Keratinocyte (primary cell): ENCODE measurements around the gene IL23A. TPM values are rescaled to one million over a fixed set of nuclear protein-coding genes. Genes with fewer than 3 reads are reported as not detected.

ENCODE experiments used
- DNase-seq: peaks from one replicate; pipeline ENCODE4 v3.0.0-alpha.2; 2011; ENCODE audit warnings: low read depth, missing footprints, low spot score
- FAIRE-seq: peaks from 2 replicates; lab custom pipeline; 2011; peaks lifted over from hg19 to GRCh38; lab: Jason Lieb, UNC
- H2AFZ ChIP-seq: 2 replicates; pipeline ENCODE4 v1.6.0; 2012; ENCODE audit warnings: low read length, control low read depth, inconsistent platforms; ENCODE audit not compliant: control insufficient read depth
- H3K27ac ChIP-seq: 2 replicates; pipeline ENCODE4 v1.5.1; 2011; ENCODE audit warnings: low read length; ENCODE audit not compliant: control insufficient read depth, insufficient read depth
- H3K27me3 ChIP-seq: 3 replicates; pipeline ENCODE4 v1.6.0; 2011; ENCODE audit warnings: low read length; ENCODE audit not compliant: control insufficient read depth, insufficient read depth; ENCODE audit errors: extremely low read depth
- H3K36me3 ChIP-seq, 2 experiments: 2 replicates in 1 of 2; 3 replicates in 1 of 2; pipeline ENCODE4 v1.5.1; 2011; ENCODE audit warnings: low read length in 2 of 2, mild to moderate bottlenecking in 1 of 2; ENCODE audit not compliant: control insufficient read depth in 2 of 2, insufficient read depth in 2 of 2; ENCODE audit errors: extremely low read depth in 1 of 2
- H3K4me1 ChIP-seq: 3 replicates; pipeline ENCODE4 v1.5.1; 2011; ENCODE audit warnings: low read length; ENCODE audit not compliant: control insufficient read depth, insufficient read depth; ENCODE audit errors: extremely low read depth
- H3K4me2 ChIP-seq: 3 replicates; pipeline ENCODE4 v1.6.0; 2011; ENCODE audit warnings: low read depth, low read length; ENCODE audit not compliant: control insufficient read depth, insufficient read depth; ENCODE audit errors: extremely low read depth
- H3K4me3 ChIP-seq, 3 experiments: fragments of 200-600 bp in 1 of 3; sonication (generic) in 1 of 3; 2 replicates in 2 of 3; 3 replicates in 1 of 3; pipeline ENCODE4 v1.5.1; 2011 to 2016; ENCODE audit warnings: low read length in 3 of 3, mild to moderate bottlenecking in 3 of 3, control low read depth in 2 of 3, inconsistent platforms in 1 of 3, low read depth in 1 of 3, mixed read lengths in 1 of 3, mixed run types in 1 of 3, moderate library complexity in 1 of 3; ENCODE audit not compliant: control insufficient read depth in 2 of 3, insufficient read depth in 2 of 3; ENCODE audit errors: extremely low read depth in 1 of 3
- H3K79me2 ChIP-seq: 2 replicates; pipeline ENCODE4 v1.6.0; 2012; ENCODE audit warnings: low read length; ENCODE audit not compliant: control insufficient read depth, insufficient read depth
- H3K9ac ChIP-seq: 3 replicates; pipeline ENCODE4 v1.6.0; 2011; ENCODE audit warnings: low read length; ENCODE audit not compliant: control insufficient read depth, insufficient read depth; ENCODE audit errors: extremely low read depth
- H3K9me1 ChIP-seq: 3 replicates; pipeline ENCODE4 v1.6.0; 2011; ENCODE audit warnings: low read length; ENCODE audit not compliant: control insufficient read depth, insufficient read depth; ENCODE audit errors: extremely low read depth
- H3K9me3 ChIP-seq: 2 replicates; pipeline ENCODE4 v1.5.1; 2012; ENCODE audit warnings: low read depth, low read length; ENCODE audit not compliant: control insufficient read depth
- H4K20me1 ChIP-seq: 3 replicates; pipeline ENCODE4 v1.6.0; 2011; ENCODE audit warnings: low read length; ENCODE audit not compliant: control insufficient read depth, insufficient read depth; ENCODE audit errors: extremely low read depth
- CTCF ChIP-seq, 3 experiments: IDR thresholded peaks in 1 of 3; conservative IDR thresholded peaks in 1 of 3; optimal IDR thresholded peaks in 1 of 3; 2 replicates in 2 of 3; 3 replicates in 1 of 3; pipeline versions ENCODE3 to v1.5.1; 2011; ENCODE audit warnings: low read length in 3 of 3, mild to moderate bottlenecking in 3 of 3, moderate library complexity in 2 of 3, control low read depth in 1 of 3, inconsistent platforms in 1 of 3; ENCODE audit not compliant: insufficient read depth in 2 of 3; ENCODE audit errors: extremely low read depth in 1 of 3
- EZH2 ChIP-seq: IDR thresholded peaks from one replicate; pipeline ENCODE4 v1.6.1; 2012; ENCODE audit warnings: inconsistent platforms, mild to moderate bottlenecking, low read length, moderate library complexity
- dilution Hi-C: fragments of 300-500 bp; cut with MboI; formaldehyde crosslinking; loops from one replicate; pipeline ENCODE4 v1.7.0; 2020; ENCODE audit warnings: low sequenced_read_pairs; ENCODE audit not compliant: extremely low pct_ligation_motif_present
- polyA plus RNA-seq, 5 experiments: library from polyadenylated mRNA; depleted of rRNA in 3 of 5; stranded (reverse) in 3 of 5; stranded (forward) in 1 of 5; unstranded in 1 of 5; fragments of >200 nt; gene quantifications; 1 replicate in 1 of 5; 2 replicates in 3 of 5; 3 replicates in 1 of 5; pipeline versions ENCODE4 v1.2.1 to v1.2.3, GENCODE V29; 2011 to 2012; ENCODE audit warnings: missing spikeins in 2 of 5, low read depth in 1 of 5, low replicate concordance in 1 of 5

IL23A gene
- polyA plus RNA-seq, 1 donor (not counting 4 experiments of a cell fraction or from before 2014, with no cell fraction given): 1.5 TPM

DNA sequence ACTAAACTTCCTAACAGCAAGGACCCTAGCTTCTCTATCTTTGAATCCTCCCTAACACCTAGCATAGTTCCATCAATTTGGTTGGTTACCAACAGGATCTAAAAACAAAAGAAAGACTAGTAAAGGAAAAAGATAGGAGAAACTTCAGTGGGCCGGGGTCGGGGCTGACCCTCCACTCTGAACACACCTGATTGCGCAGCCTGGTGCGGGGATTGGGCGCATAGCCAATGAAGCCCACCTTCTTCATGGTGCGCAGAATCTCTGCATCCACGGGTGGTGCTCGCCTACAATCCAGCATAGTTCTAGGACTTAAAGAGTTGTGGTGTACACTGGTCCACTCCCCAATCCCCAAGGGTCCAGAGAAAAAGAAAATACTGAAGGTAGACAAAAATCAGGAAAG lies 12.6 kb upstream of the IL23A start:
- no peaks in the 10 kb centered on the region for H3K79me2 ChIP-seq
- DNase-seq (no peak), FAIRE-seq (no peak)
- no peaks in the 10 kb centered on the region for H3K27me3 ChIP-seq
- TF ChIP-seq EZH2 (no peak), CTCF (optimal IDR thresholded peaks at IDR 0.05 in 1 of 3, IDR thresholded peaks at IDR 0.05 in 1 of 3, conservative IDR thresholded peaks at IDR 0.05 in 1 of 3; ENCODE audit: extremely low read depth in 1 of 3, insufficient read depth in 2 of 3, low read length in 3 of 3) (no peak)
- H3K9ac ChIP-seq: no peak overlapping the region
- H3K9me1 ChIP-seq: no peaks in the 10 kb centered on the region
- no peak overlapping the region for H3K27ac ChIP-seq
- peaks cover 13 to 26% of the 10 kb centered on the region in 2 experiments for H3K36me3 ChIP-seq
- H4K20me1 ChIP-seq: no peaks in the 10 kb centered on the region
- no peak overlapping the region for H2AFZ ChIP-seq
- dilution Hi-C loops: no loop called here
- no peak overlapping the region for H3K4me2 ChIP-seq
- no peaks in the 10 kb centered on the region for H3K4me1 ChIP-seq
- no peaks in the 10 kb centered on the region for H3K9me3 ChIP-seq
- no peak overlapping the region for H3K4me3 ChIP-seq

DNA sequence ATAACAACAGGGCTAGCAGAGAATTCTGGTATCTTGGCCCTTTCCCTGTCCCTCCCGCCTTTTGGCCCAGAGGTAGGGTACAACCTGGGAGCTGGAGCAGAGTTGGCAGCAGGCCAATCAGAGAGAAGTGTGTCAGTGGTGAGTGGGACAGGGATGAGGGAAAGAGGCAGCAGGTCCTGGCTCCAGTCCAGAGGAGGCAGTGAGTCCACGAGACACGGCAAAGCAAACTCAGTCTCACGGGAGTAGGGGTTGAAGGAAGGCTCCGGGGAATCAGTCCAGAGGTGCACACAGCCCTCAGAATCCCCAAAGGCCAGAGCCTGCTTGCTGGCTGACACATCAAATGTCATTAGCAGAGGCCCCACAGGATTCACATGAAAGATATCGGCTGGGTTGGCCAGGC lies 12.2 kb upstream of the IL23A start:
- FAIRE-seq (no peak), DNase-seq (no peak)
- Histone ChIP-seq H3K27me3 (no peaks in the 10 kb centered on the region), H3K9me3 (no peaks in the 10 kb centered on the region), H3K4me1 (no peaks in the 10 kb centered on the region), H3K4me2 (no peak overlapping the region), H4K20me1 (no peaks in the 10 kb centered on the region), H3K4me3 (no peak overlapping the region), H3K9me1 (no peaks in the 10 kb centered on the region), H3K27ac (no peak overlapping the region), H2AFZ (no peak overlapping the region), H3K9ac (no peak overlapping the region), H3K36me3 (peaks cover 13 to 26% of the 10 kb centered on the region in 2 experiments), H3K79me2 (no peaks in the 10 kb centered on the region)
- dilution Hi-C loops: no loop called here
- TF ChIP-seq EZH2: no peak
- no peak for TF ChIP-seq CTCF (optimal IDR thresholded peaks at IDR 0.05 in 1 of 3, IDR thresholded peaks at IDR 0.05 in 1 of 3, conservative IDR thresholded peaks at IDR 0.05 in 1 of 3; ENCODE audit: extremely low read depth in 1 of 3, insufficient read depth in 2 of 3, low read length in 3 of 3)
